ENCODE data around the gene EMC7.
A peak's percentile ranks its signal among the peaks of the same experiment; 100 is the strongest.

EMC7 gene

GRCh38 chr15:34038023-34038870 lies 63.4 kb downstream of the EMC7 start:
- DNase-seq: peak; percentile 81

All from CD4-positive, alpha-beta T cell treated with Interleukin-6 for 4 hours (primary cell).